Duodenal mucosa (tissue), 2 donors: ENCODE measurements around the gene ZSWIM6.
"Not testable (repeated sequence)": the region's sequence is repeated elsewhere in the genome, so short reads cannot be mapped to it uniquely, and the experiment has no call there.

ENCODE experiments used
- H3K27ac ChIP-seq: one replicate; pipeline ENCODE4 v1.7.0; 2013; ENCODE audit warnings: low read depth, low read length
- H3K27me3 ChIP-seq, 2 donors: one replicate each; pipeline ENCODE4 v1.7.0; 2013; ENCODE audit warnings: low read length in 2 of 2, control low read depth in 1 of 2; ENCODE audit not compliant: insufficient read depth in 2 of 2, control insufficient read depth in 1 of 2
- H3K36me3 ChIP-seq, 2 donors: one replicate each; pipeline ENCODE4 v1.7.0; 2013; ENCODE audit warnings: low read length in 2 of 2, control low read depth in 1 of 2; ENCODE audit not compliant: insufficient read depth in 2 of 2, control insufficient read depth in 1 of 2
- H3K4me1 ChIP-seq, 2 donors: one replicate each; pipeline ENCODE4 v1.7.0; 2013; ENCODE audit warnings: low read length in 2 of 2, control low read depth in 1 of 2; ENCODE audit not compliant: insufficient read depth in 2 of 2, control insufficient read depth in 1 of 2
- H3K4me3 ChIP-seq, 2 donors: one replicate each; pipeline ENCODE4 v1.7.0; 2013; ENCODE audit warnings: low read length in 2 of 2, low read depth in 1 of 2
- H3K9ac ChIP-seq, 2 donors: one replicate each; pipeline ENCODE4 v1.7.0; 2013; ENCODE audit warnings: low read length in 2 of 2, low read depth in 1 of 2
- H3K9me3 ChIP-seq, 2 donors: one replicate each; pipeline ENCODE4 v1.7.0; 2013; ENCODE audit warnings: low read length in 2 of 2, control low read depth in 1 of 2; ENCODE audit not compliant: control insufficient read depth in 1 of 2

Gene ZSWIM6

GRCh38 chr5:61414806-61415205 lies 82.7 kb downstream of the ZSWIM6 start:
- Histone ChIP-seq H3K27me3 (no peaks in the 10 kb centered on the region), H3K4me3 (no peak overlapping the region), H3K4me1 (peaks cover 10 to 17% of the 10 kb centered on the region in 2 donors), H3K9me3 (no peaks in the 10 kb centered on the region), H3K36me3 (no peaks in the 10 kb centered on the region), H3K27ac (no peak overlapping the region), H3K9ac (no peak overlapping the region)

GRCh38 chr5:61416010-61416409 lies 84.0 kb downstream of the ZSWIM6 start:
- Histone ChIP-seq H3K4me1 (peaks cover 10 to 14% of the 10 kb centered on the region in 2 donors), H3K9ac (no peak overlapping the region), H3K36me3 (no peaks in the 10 kb centered on the region), H3K4me3 (no peak overlapping the region), H3K27me3 (no peaks in the 10 kb centered on the region), H3K9me3 (no peaks in the 10 kb centered on the region), H3K27ac (no peak overlapping the region)

- H3K27me3 ChIP-seq = no peaks in the 10 kb centered on the region
- no peak overlapping the region for H3K4me3 ChIP-seq
- H3K9me3 ChIP-seq = no peaks in the 10 kb centered on the region
- H3K4me1 ChIP-seq = peaks cover 10 to 14% of the 10 kb centered on the region in 2 donors
- H3K9ac ChIP-seq = no peak overlapping the region
- H3K27ac ChIP-seq = no peak overlapping the region
- no peaks in the 10 kb centered on the region for H3K36me3 ChIP-seq
Observed at GRCh38 chr5:61416420-61416819, 84.4 kb downstream of the ZSWIM6 start.

- Histone ChIP-seq H3K4me1 (peaks cover 10 to 14% of the 10 kb centered on the region in 2 donors), H3K27ac (no peak overlapping the region), H3K4me3 (no peak overlapping the region), H3K9ac (no peak overlapping the region), H3K27me3 (no peaks in the 10 kb centered on the region), H3K36me3 (no peaks in the 10 kb centered on the region), H3K9me3 (no peaks in the 10 kb centered on the region)
Observed at GRCh38 chr5:61417340-61417739, 85.3 kb downstream of the ZSWIM6 start.

GRCh38 chr5:61417851-61418250 lies 85.8 kb downstream of the ZSWIM6 start:
- Histone ChIP-seq H3K9me3 (no peaks in the 10 kb centered on the region), H3K27ac (no peak overlapping the region), H3K9ac (no peak overlapping the region), H3K36me3 (no peaks in the 10 kb centered on the region), H3K4me3 (no peak overlapping the region), H3K27me3 (no peaks in the 10 kb centered on the region), H3K4me1 (peaks cover 10 to 14% of the 10 kb centered on the region in 2 donors)

- H3K27ac ChIP-seq = no peak overlapping the region
- no peak overlapping the region for H3K4me3 ChIP-seq
- no peaks in the 10 kb centered on the region for H3K27me3 ChIP-seq
- H3K4me1 ChIP-seq = peaks cover 10 to 18% of the 10 kb centered on the region in 2 donors
- no peaks in the 10 kb centered on the region for H3K36me3 ChIP-seq
- no peaks in the 10 kb centered on the region for H3K9me3 ChIP-seq
- H3K9ac ChIP-seq = no peak overlapping the region
Observed at GRCh38 chr5:61419106-61419505, 87.0 kb downstream of the ZSWIM6 start.

GRCh38 chr5:61420016-61420415 lies 88.0 kb downstream of the ZSWIM6 start:
- Histone ChIP-seq H3K36me3 (no peaks in the 10 kb centered on the region), H3K27me3 (no peaks in the 10 kb centered on the region), H3K4me3 (no peak overlapping the region), H3K27ac (no peak overlapping the region), H3K9ac (no peak overlapping the region), H3K9me3 (no peaks in the 10 kb centered on the region), H3K4me1 (peaks cover 10 to 20% of the 10 kb centered on the region in 2 donors)

- not testable (repeated sequence) for H3K9me3 ChIP-seq, H3K27me3 ChIP-seq, H3K4me3 ChIP-seq, H3K36me3 ChIP-seq, H3K9ac ChIP-seq, H3K27ac ChIP-seq
- peaks cover 9 to 20% of the 10 kb centered on the region in 2 donors for H3K4me1 ChIP-seq
Observed at GRCh38 chr5:61421262-61421661, 89.2 kb downstream of the ZSWIM6 start.

- Histone ChIP-seq H3K9ac (no peak overlapping the region), H3K27me3 (no peaks in the 10 kb centered on the region), H3K4me1 (peaks cover 0 to 6% of the 10 kb centered on the region in 2 donors), H3K9me3 (no peaks in the 10 kb centered on the region), H3K4me3 (no peak overlapping the region), H3K27ac (no peak overlapping the region), H3K36me3 (no peaks in the 10 kb centered on the region)
Observed at GRCh38 chr5:61423487-61424145, 91.6 kb downstream of the ZSWIM6 start.

- no peaks in the 10 kb centered on the region for H3K27me3 ChIP-seq
- no peaks in the 10 kb centered on the region for H3K9me3 ChIP-seq
- H3K4me1 ChIP-seq = peaks cover 0 to 6% of the 10 kb centered on the region in 2 donors
- H3K36me3 ChIP-seq = no peaks in the 10 kb centered on the region
- H3K9ac ChIP-seq = no peak overlapping the region
- no peak overlapping the region for H3K4me3 ChIP-seq
- no peak overlapping the region for H3K27ac ChIP-seq
Observed at GRCh38 chr5:61425918-61426317, 93.9 kb downstream of the ZSWIM6 start.
